ENCODE results near the gene CAMKK2. TPM values are rescaled to one million over a fixed set of nuclear protein-coding genes. Genes with fewer than 3 reads are reported as not detected.
A peak's percentile ranks its signal among the peaks of the same experiment; 100 is the strongest.

Gene CAMKK2
- total and polyA plus RNA-seq, 2 donors (not counting 1 experiment from before 2014, with no cell fraction given) = 19.3 to 26.4 TPM

DNA sequence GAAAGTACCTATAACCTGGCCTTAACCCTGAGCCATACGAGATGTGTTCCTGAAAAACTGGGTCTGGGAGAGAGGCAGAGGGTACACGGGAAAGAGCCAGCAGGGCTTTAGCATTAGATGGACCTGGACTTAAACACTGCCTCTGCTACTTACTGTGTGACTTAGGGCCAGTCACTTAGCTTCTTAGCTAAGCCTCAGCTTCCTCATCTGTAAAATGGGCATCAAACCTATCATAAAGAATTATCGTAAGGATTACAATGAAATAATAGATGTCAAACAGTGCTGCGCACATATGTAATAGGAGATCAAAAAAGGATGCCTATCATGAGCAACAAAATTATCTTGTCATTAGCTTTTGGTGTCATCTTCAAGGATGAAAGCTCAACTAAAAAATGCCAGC, 32.1 kb upstream of the CAMKK2 start:
- Histone ChIP-seq H3K27ac (ENCODE audit: insufficient read depth, low read length) (no peak overlapping the region), H3K4me1 (ENCODE audit: control insufficient read depth, extremely low read depth, insufficient read depth, low read length) (no peaks in the 10 kb centered on the region), H3K79me2 (ENCODE audit: control insufficient read depth, insufficient read depth, low read length) (no peaks in the 10 kb centered on the region), H3K9ac (ENCODE audit: insufficient read depth, low read length) (no peak overlapping the region), H3K36me3 (ENCODE audit: control insufficient read depth, insufficient read depth, low read length) (peaks cover 7% of the 10 kb centered on the region), H2AFZ (ENCODE audit: low read length) (no peak overlapping the region), H3K27me3 (ENCODE audit: control insufficient read depth, insufficient read depth, low read length) (no peaks in the 10 kb centered on the region), H3K4me3 (replicated peaks in 1 of 4; ENCODE audit: control extremely low read depth in 1 of 4, insufficient read depth in 1 of 4, low read depth in 3 of 4, low read length in 4 of 4) (no peak overlapping the region), H4K20me1 (ENCODE audit: control insufficient read depth, extremely low read depth, insufficient read depth, low read length) (no peaks in the 10 kb centered on the region), H3K4me2 (ENCODE audit: extremely low read depth, insufficient read depth, low read length) (no peak overlapping the region), H3K9me3 (ENCODE audit: control insufficient read depth, insufficient read depth, low read depth, low read length) (no peaks in the 10 kb centered on the region)
- TF ChIP-seq EZH2 (IDR thresholded peaks at IDR 0.05; ENCODE audit: low read length, missing control alignments) = no peak
- TF ChIP-seq, protein P1, sequence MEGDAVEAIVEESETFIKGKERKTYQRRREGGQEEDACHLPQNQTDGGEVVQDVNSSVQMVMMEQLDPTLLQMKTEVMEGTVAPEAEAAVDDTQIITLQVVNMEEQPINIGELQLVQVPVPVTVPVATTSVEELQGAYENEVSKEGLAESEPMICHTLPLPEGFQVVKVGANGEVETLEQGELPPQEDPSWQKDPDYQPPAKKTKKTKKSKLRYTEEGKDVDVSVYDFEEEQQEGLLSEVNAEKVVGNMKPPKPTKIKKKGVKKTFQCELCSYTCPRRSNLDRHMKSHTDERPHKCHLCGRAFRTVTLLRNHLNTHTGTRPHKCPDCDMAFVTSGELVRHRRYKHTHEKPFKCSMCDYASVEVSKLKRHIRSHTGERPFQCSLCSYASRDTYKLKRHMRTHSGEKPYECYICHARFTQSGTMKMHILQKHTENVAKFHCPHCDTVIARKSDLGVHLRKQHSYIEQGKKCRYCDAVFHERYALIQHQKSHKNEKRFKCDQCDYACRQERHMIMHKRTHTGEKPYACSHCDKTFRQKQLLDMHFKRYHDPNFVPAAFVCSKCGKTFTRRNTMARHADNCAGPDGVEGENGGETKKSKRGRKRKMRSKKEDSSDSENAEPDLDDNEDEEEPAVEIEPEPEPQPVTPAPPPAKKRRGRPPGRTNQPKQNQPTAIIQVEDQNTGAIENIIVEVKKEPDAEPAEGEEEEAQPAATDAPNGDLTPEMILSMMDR (conservative IDR thresholded peaks at IDR 0.05 in 1 of 2, IDR thresholded peaks at IDR 0.05 in 1 of 2; ENCODE audit: low read depth in 1 of 2, low read length in 2 of 2) = no peak
- no peak for DNase-seq (ENCODE audit: low read depth in 2 of 2)

DNA sequence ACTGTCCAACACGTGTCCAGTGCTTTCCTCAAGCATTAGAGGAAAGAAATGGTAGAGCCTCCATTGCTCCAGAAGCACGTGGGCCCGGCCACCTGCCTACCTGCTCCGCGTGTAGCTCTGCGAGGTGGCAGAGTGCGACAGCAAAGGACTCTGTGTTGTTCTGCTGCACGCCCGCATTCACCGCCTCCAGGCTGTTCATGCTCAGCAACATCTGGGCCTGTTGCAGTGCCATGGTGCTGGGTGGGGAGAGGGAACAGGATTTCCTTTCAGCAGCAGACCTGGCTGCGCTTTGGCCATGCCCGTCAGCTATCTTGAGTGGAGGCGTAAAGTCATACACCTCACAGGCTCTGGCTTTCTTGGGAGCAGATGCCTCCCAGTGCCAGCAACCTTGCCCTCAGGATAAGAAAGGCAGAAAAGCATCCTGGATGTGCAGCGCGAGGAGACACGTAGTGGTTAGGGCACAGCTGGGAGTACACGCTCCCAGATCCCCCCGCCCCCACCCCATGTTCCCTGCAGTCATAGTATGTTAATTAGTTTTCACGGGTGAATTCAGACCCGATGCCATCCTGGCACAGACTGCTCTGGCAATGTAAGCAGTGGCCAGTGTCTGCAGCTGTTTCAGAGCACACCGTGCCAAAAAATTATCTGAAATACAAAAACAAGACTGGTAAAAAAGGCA, 30.6 kb upstream of the CAMKK2 start:
- Histone ChIP-seq H3K27ac (ENCODE audit: insufficient read depth, low read length) (no peak overlapping the region), H3K36me3 (ENCODE audit: control insufficient read depth, insufficient read depth, low read length) (peaks cover 7% of the 10 kb centered on the region)
- DNase-seq (ENCODE audit: low read depth in 2 of 2) = no peak

DNA sequence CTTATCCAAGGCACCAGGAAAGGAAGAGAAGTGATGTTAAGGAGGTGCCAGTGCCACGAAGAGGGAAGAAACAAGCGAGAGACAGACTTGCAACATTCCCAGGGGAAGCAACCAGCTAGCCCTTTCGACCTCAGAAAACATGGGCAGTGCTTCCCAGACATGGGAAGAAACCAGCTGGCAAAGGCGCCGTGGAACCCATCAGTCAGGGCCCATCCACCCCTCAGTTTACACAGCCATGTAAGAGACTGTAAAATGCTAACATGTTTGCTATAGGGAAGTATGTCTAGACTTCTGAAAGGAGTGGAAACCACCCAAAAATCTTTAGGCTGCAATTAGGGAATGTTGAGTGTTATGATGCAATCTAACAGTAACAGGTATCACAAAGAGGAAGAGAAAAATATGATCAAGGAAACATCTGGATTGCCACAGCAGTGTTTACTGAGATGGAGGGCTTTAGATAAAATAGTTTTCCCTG, 29.4 kb upstream of the CAMKK2 start:
- H2AFZ ChIP-seq (ENCODE audit: low read length) = no peak overlapping the region

More for the DNA sequence above, 30.6 kb upstream of the CAMKK2 start:
- Histone ChIP-seq H3K27me3 (ENCODE audit: control insufficient read depth, insufficient read depth, low read length) (no peaks in the 10 kb centered on the region), H3K4me1 (ENCODE audit: control insufficient read depth, extremely low read depth, insufficient read depth, low read length) (no peaks in the 10 kb centered on the region), H4K20me1 (ENCODE audit: control insufficient read depth, extremely low read depth, insufficient read depth, low read length) (no peaks in the 10 kb centered on the region), H3K4me2 (ENCODE audit: extremely low read depth, insufficient read depth, low read length) (no peak overlapping the region), H3K79me2 (ENCODE audit: control insufficient read depth, insufficient read depth, low read length) (no peaks in the 10 kb centered on the region), H2AFZ (ENCODE audit: low read length) (no peak overlapping the region), H3K9me3 (ENCODE audit: control insufficient read depth, insufficient read depth, low read depth, low read length) (no peaks in the 10 kb centered on the region), H3K4me3 (replicated peaks in 1 of 4; ENCODE audit: control extremely low read depth in 1 of 4, insufficient read depth in 1 of 4, low read depth in 3 of 4, low read length in 4 of 4) (no peak overlapping the region), H3K9ac (ENCODE audit: insufficient read depth, low read length) (no peak overlapping the region)
- no peak for TF ChIP-seq EZH2 (IDR thresholded peaks at IDR 0.05; ENCODE audit: low read length, missing control alignments)
- TF ChIP-seq, protein P1 (conservative IDR thresholded peaks at IDR 0.05 in 1 of 2, IDR thresholded peaks at IDR 0.05 in 1 of 2; ENCODE audit: low read depth in 1 of 2, low read length in 2 of 2) = no peak

More for the DNA sequence above, 29.4 kb upstream of the CAMKK2 start:
- H3K27me3 ChIP-seq (ENCODE audit: control insufficient read depth, insufficient read depth, low read length) = no peaks in the 10 kb centered on the region
- no peak overlapping the region for H3K9ac ChIP-seq (ENCODE audit: insufficient read depth, low read length)
- no peak overlapping the region for H3K4me3 ChIP-seq (replicated peaks in 1 of 4; ENCODE audit: control extremely low read depth in 1 of 4, insufficient read depth in 1 of 4, low read depth in 3 of 4, low read length in 4 of 4)
- H3K27ac ChIP-seq (ENCODE audit: insufficient read depth, low read length) = no peak overlapping the region
- peak in 1 of 2 donors; percentile 40 for DNase-seq (ENCODE audit: low read depth in 2 of 2)
- H3K4me1 ChIP-seq (ENCODE audit: control insufficient read depth, extremely low read depth, insufficient read depth, low read length) = no peaks in the 10 kb centered on the region
- H3K4me2 ChIP-seq (ENCODE audit: extremely low read depth, insufficient read depth, low read length) = no peak overlapping the region
- peaks cover 7% of the 10 kb centered on the region for H3K36me3 ChIP-seq (ENCODE audit: control insufficient read depth, insufficient read depth, low read length)
- no peaks in the 10 kb centered on the region for H3K9me3 ChIP-seq (ENCODE audit: control insufficient read depth, insufficient read depth, low read depth, low read length)
- no peaks in the 10 kb centered on the region for H4K20me1 ChIP-seq (ENCODE audit: control insufficient read depth, extremely low read depth, insufficient read depth, low read length)
- no peaks in the 10 kb centered on the region for H3K79me2 ChIP-seq (ENCODE audit: control insufficient read depth, insufficient read depth, low read length)
- TF ChIP-seq, protein P1 (conservative IDR thresholded peaks at IDR 0.05 in 1 of 2, IDR thresholded peaks at IDR 0.05 in 1 of 2; ENCODE audit: low read depth in 1 of 2, low read length in 2 of 2) = no peak
- TF ChIP-seq EZH2 (IDR thresholded peaks at IDR 0.05; ENCODE audit: low read length, missing control alignments) = no peak

All from fibroblast of lung (primary cell).